ENCODE results near the gene OMG. TPM values are rescaled to one million over a fixed set of nuclear protein-coding genes. Genes with fewer than 3 reads are reported as not detected.

The OMG gene
- polyA plus RNA-seq, 1 of the 3 experiments (the other 2 are of a cell fraction): 0.61 TPM

GRCh38 chr17:31293581-31293980 lies 3.5 kb downstream of the OMG start (continued):
- TF ChIP-seq IRF3 (IDR thresholded peaks at IDR 0.05; ENCODE audit: low read depth, low read length): no peak
- TF ChIP-seq TAF1 (IDR thresholded peaks at IDR 0.05; ENCODE audit: borderline replicate concordance, low read depth, low read length): no peak
- TF ChIP-seq RAD21 (IDR thresholded peaks at IDR 0.05; ENCODE audit: low read length): no peak
- TF ChIP-seq EZH2phosphoT487 (IDR thresholded peaks at IDR 0.05; ENCODE audit: borderline replicate concordance, low read depth): no peak

GRCh38 chr17:31291820-31292219 lies 5.2 kb downstream of the OMG start:
- Histone ChIP-seq H3K4me3 (ENCODE audit: low read depth in 2 of 2, low read length in 1 of 2) (no peak overlapping the region), H3K27me3 (ENCODE audit: insufficient read depth) (no peaks in the 10 kb centered on the region), H3K36me3 (replicated peaks in 1 of 2; ENCODE audit: control insufficient read depth in 1 of 2, insufficient read depth in 2 of 2, low read length in 1 of 2) (peaks cover 15 to 21% of the 10 kb centered on the region in 2 experiments), H3K79me2 (ENCODE audit: insufficient read depth) (no peaks in the 10 kb centered on the region), H3K27ac (ENCODE audit: low read depth in 2 of 2, low read length in 1 of 2) (no peak overlapping the region), H2AFZ (ENCODE audit: low read depth) (no peak overlapping the region), H3K9me2 (0 out of 2 replicates have a peak, but pooled peaks cover 4% of the 10 kb centered on the region), H3K4me2 (no peak overlapping the region), H3F3A (replicated peaks; ENCODE audit: insufficient read depth) (no peaks in the 10 kb centered on the region), H4K20me1 (ENCODE audit: insufficient read depth) (no peaks in the 10 kb centered on the region), H3K4me1 (ENCODE audit: control insufficient read depth in 1 of 2, insufficient read depth in 2 of 2, low read depth in 1 of 2, low read length in 1 of 2) (no peaks in the 10 kb centered on the region; a peak in 1 of 4 replicates), H3K9me3 (no peaks in the 10 kb centered on the region), H3K9ac (no peak overlapping the region)
- ChIA-PET CTCF (no interaction called here), POLR2A (no interaction called here)
- no peak for TF ChIP-seq RXRA (IDR thresholded peaks at IDR 0.05; ENCODE audit: borderline replicate concordance, low read depth)
- no peak for TF ChIP-seq EP300 (IDR thresholded peaks at IDR 0.05; ENCODE audit: borderline replicate concordance in 1 of 2, low read depth in 1 of 2, low read length in 1 of 2)
- TF ChIP-seq MAX (IDR thresholded peaks at IDR 0.05; ENCODE audit: low read depth): no peak
- TF ChIP-seq RAD21 (IDR thresholded peaks at IDR 0.05; ENCODE audit: low read length): no peak
- TF ChIP-seq TEAD4 (IDR thresholded peaks at IDR 0.05; ENCODE audit: borderline replicate concordance, insufficient read depth): no peak
- no peak for TF ChIP-seq FOSL2 (IDR thresholded peaks at IDR 0.05; ENCODE audit: borderline replicate concordance, low read depth)
- TF ChIP-seq TAF1 (IDR thresholded peaks at IDR 0.05; ENCODE audit: borderline replicate concordance, low read depth, low read length): no peak
- TF ChIP-seq SMC3 (IDR thresholded peaks at IDR 0.05; ENCODE audit: low read depth, low read length): no peak
- TF ChIP-seq GABPA (IDR thresholded peaks at IDR 0.05; ENCODE audit: low read depth): no peak
- no peak for TF ChIP-seq CTCF (IDR thresholded peaks at IDR 0.05)
- no peak for TF ChIP-seq IRF3 (IDR thresholded peaks at IDR 0.05; ENCODE audit: low read depth, low read length)
- TF ChIP-seq TCF12 (IDR thresholded peaks at IDR 0.05): no peak
- no peak for TF ChIP-seq CHD2 (IDR thresholded peaks at IDR 0.05; ENCODE audit: low read length, partially characterized antibody)
- no peak for TF ChIP-seq RFX5 (IDR thresholded peaks at IDR 0.05; ENCODE audit: low read length)
- no peak for TF ChIP-seq USF1 (IDR thresholded peaks at IDR 0.05; ENCODE audit: borderline replicate concordance, low read depth)
- no peak for TF ChIP-seq YY1 (IDR thresholded peaks at IDR 0.05; ENCODE audit: low read depth)
- no peak for TF ChIP-seq USF2 (IDR thresholded peaks at IDR 0.05; ENCODE audit: borderline replicate concordance, low read depth, low read length)
- TF ChIP-seq NFIC (IDR thresholded peaks at IDR 0.05; ENCODE audit: borderline replicate concordance): no peak
- no peak for TF ChIP-seq ELF1 (IDR thresholded peaks at IDR 0.05)
- no peak for DNase-seq

Measured in SK-N-SH (cell line).